ENCODE measurements around the gene SPATC1L. TPM values are rescaled to one million over a fixed set of nuclear protein-coding genes. Genes with fewer than 3 reads are reported as not detected.
A peak's percentile ranks its signal among the peaks of the same experiment; 100 is the strongest.

SPATC1L gene
- total RNA-seq, 1 donor from 2014 or later: 8.6 TPM

- ATAC-seq (no peak), DNase-seq (peak; percentile 44)
- intact Hi-C loops (cut with DNase I): no loop called here
- H3K36me3 ChIP-seq: peaks cover 95% of the 10 kb centered on the region
- H3K4me3 ChIP-seq: no peak overlapping the region
- TF ChIP-seq CTCF (IDR thresholded peaks at IDR 0.05): no peak
- H3K27me3 ChIP-seq (ENCODE audit: low read depth): no peaks in the 10 kb centered on the region
- no peaks in the 10 kb centered on the region for H3K4me1 ChIP-seq
- H3K27ac ChIP-seq: no peak overlapping the region
- peaks cover 5% of the 10 kb centered on the region for H3K9me3 ChIP-seq
Observed at GRCh38 chr21:46117586-46118315, 66.5 kb downstream of the SPATC1L start.

GRCh38 chr21:46116776-46117585 lies 67.3 kb downstream of the SPATC1L start:
- Histone ChIP-seq H3K27me3 (ENCODE audit: low read depth) (no peaks in the 10 kb centered on the region), H3K4me3 (no peak overlapping the region), H3K4me1 (no peaks in the 10 kb centered on the region), H3K27ac (no peak overlapping the region), H3K9me3 (peaks cover 5% of the 10 kb centered on the region), H3K36me3 (peaks cover 95% of the 10 kb centered on the region)
- peak in 1 of 2 donors; percentile 2 for ATAC-seq
- DNase-seq: peak; percentile 36
- no peak for TF ChIP-seq CTCF (IDR thresholded peaks at IDR 0.05)
- intact Hi-C loops (cut with DNase I): no loop called here

GRCh38 chr21:46116189-46116775 lies 68.0 kb downstream of the SPATC1L start:
- DNase-seq: peak; percentile 43
- Histone ChIP-seq H3K9me3 (peaks cover 5% of the 10 kb centered on the region), H3K4me1 (no peaks in the 10 kb centered on the region), H3K27me3 (ENCODE audit: low read depth) (no peaks in the 10 kb centered on the region), H3K4me3 (no peak overlapping the region), H3K36me3 (peaks cover 88% of the 10 kb centered on the region), H3K27ac (no peak overlapping the region)
- no peak for TF ChIP-seq CTCF (IDR thresholded peaks at IDR 0.05)
- no peak for ATAC-seq
- intact Hi-C loops (cut with DNase I): no loop called here

GRCh38 chr21:46115441-46116188 lies 68.6 kb downstream of the SPATC1L start:
- DNase-seq (peak; percentile 28), ATAC-seq (no peak)
- Histone ChIP-seq H3K27ac (no peak overlapping the region), H3K36me3 (peaks cover 82% of the 10 kb centered on the region), H3K4me1 (peaks cover 5% of the 10 kb centered on the region), H3K27me3 (ENCODE audit: low read depth) (no peaks in the 10 kb centered on the region), H3K4me3 (no peak overlapping the region), H3K9me3 (peaks cover 5% of the 10 kb centered on the region)
- TF ChIP-seq CTCF (IDR thresholded peaks at IDR 0.05): no peak
- intact Hi-C loops (cut with DNase I): no loop called here

- H3K27me3 ChIP-seq (ENCODE audit: low read depth): no peaks in the 10 kb centered on the region
- intact Hi-C loops (cut with DNase I): no loop called here
- peaks cover 10% of the 10 kb centered on the region for H3K4me1 ChIP-seq
- DNase-seq (peak; percentile 41), ATAC-seq (no peak)
- no peak overlapping the region for H3K4me3 ChIP-seq
- H3K9me3 ChIP-seq: peaks cover 5% of the 10 kb centered on the region
- TF ChIP-seq CTCF (IDR thresholded peaks at IDR 0.05): no peak
- H3K36me3 ChIP-seq: peaks cover 76% of the 10 kb centered on the region
- no peak overlapping the region for H3K27ac ChIP-seq
Observed at GRCh38 chr21:46114963-46115362, 69.3 kb downstream of the SPATC1L start.

Data from lower lobe of right lung (tissue), 2 donors.